Stimulated activated CD4-positive, alpha-beta T cell treated with anti-CD3 and anti-CD28 coated beads, TNF-alpha, amount 100 ng/mL, for 1 hour (primary cell): ENCODE measurements around the gene COPB2.

Experiments used
- DNase-seq, 3 donors: peaks; one replicate each; pipeline ENCODE4 v3.0.0-alpha.2; 2020; ENCODE audit warnings: low read depth in 3 of 3, low spot score in 1 of 3

COPB2 gene

GRCh38 chr3:139329364-139329850 is 60.0 kb downstream of the COPB2 start:
- peak; percentile 45 to 91 (median 68) for DNase-seq

- no peak for DNase-seq
Measured at GRCh38 chr3:139328356-139328755, 61.1 kb downstream of the COPB2 start.

- DNase-seq: no peak
Measured at GRCh38 chr3:139327861-139328260, 61.6 kb downstream of the COPB2 start.

- DNase-seq: no peak
Measured at GRCh38 chr3:139327231-139327630, 62.2 kb downstream of the COPB2 start.

GRCh38 chr3:139326707-139327106 is 62.7 kb downstream of the COPB2 start:
- DNase-seq: no peak

GRCh38 chr3:139326131-139326530 is 63.3 kb downstream of the COPB2 start:
- DNase-seq: no peak

- DNase-seq: no peak
Measured at GRCh38 chr3:139325551-139325950, 63.9 kb downstream of the COPB2 start.

- no peak for DNase-seq
Measured at GRCh38 chr3:139324456-139324855, 65.0 kb downstream of the COPB2 start.

- DNase-seq: no peak
Measured at GRCh38 chr3:139323146-139323545, 66.3 kb downstream of the COPB2 start.

- no peak for DNase-seq
Measured at GRCh38 chr3:139322346-139322745, 67.1 kb downstream of the COPB2 start.

GRCh38 chr3:139320551-139321309 is 68.7 kb downstream of the COPB2 start:
- no peak for DNase-seq

GRCh38 chr3:139319428-139320402 is 69.7 kb downstream of the COPB2 start:
- DNase-seq: no peak

- no peak for DNase-seq
Measured at GRCh38 chr3:139318826-139319225, 70.6 kb downstream of the COPB2 start.

GRCh38 chr3:139318431-139318816 is 71.0 kb downstream of the COPB2 start:
- DNase-seq: no peak

GRCh38 chr3:139317660-139318430 is 71.6 kb downstream of the COPB2 start:
- DNase-seq: no peak

- DNase-seq: no peak
Measured at GRCh38 chr3:139317215-139317614, 72.2 kb downstream of the COPB2 start.

GRCh38 chr3:139313921-139314320 is 75.5 kb downstream of the COPB2 start:
- DNase-seq: no peak

- no peak for DNase-seq
Measured at GRCh38 chr3:139312959-139313358, 76.5 kb downstream of the COPB2 start.

GRCh38 chr3:139312416-139312815 is 77.0 kb downstream of the COPB2 start:
- DNase-seq: no peak

GRCh38 chr3:139311557-139311956 is 77.9 kb downstream of the COPB2 start:
- no peak for DNase-seq

GRCh38 chr3:139310474-139310933 is 78.9 kb downstream of the COPB2 start:
- no peak for DNase-seq
